GM21526 (cell line): ENCODE data around the gene UQCRQ.

Source experiments
- ATAC-seq: cut with Tn5 transposase; IDR thresholded peaks from one replicate; pipeline ENCODE4 v1.9.1; 2021; ENCODE audit warnings: moderate library complexity; ENCODE audit not compliant: unreplicated experiment, low FRiP score

Gene UQCRQ

GRCh38 chr5:132865668-132866341, 637 bp upstream of the UQCRQ start:
- no peak for ATAC-seq

- peak; percentile 20 for ATAC-seq
Measured at GRCh38 chr5:132867046-132867451, 607 bp downstream of the UQCRQ start.

- ATAC-seq, result no peak
Measured at GRCh38 chr5:132868754-132869153, 2.3 kb downstream of the UQCRQ start.

GRCh38 chr5:132870801-132871200, 4.4 kb downstream of the UQCRQ start:
- ATAC-seq, result no peak

GRCh38 chr5:132871459-132872284, 5.2 kb downstream of the UQCRQ start:
- no peak for ATAC-seq

GRCh38 chr5:132872788-132873118, 6.3 kb downstream of the UQCRQ start:
- ATAC-seq, result no peak

GRCh38 chr5:132873119-132873929, 6.9 kb downstream of the UQCRQ start, which contains the start of gene LEAP2:
Gene LEAP2, plus strand, starts transcription at chr5:132873668. Its CDS starts 27 bp downstream, at chr5:132873695.
- no peak for ATAC-seq

GRCh38 chr5:132873930-132874271, 7.5 kb downstream of the UQCRQ start:
- ATAC-seq, result no peak

GRCh38 chr5:132876020-132876759, 9.7 kb downstream of the UQCRQ start:
- no peak for ATAC-seq

- no peak for ATAC-seq
Measured at GRCh38 chr5:132877466-132877865, 11.0 kb downstream of the UQCRQ start.

- no peak for ATAC-seq
Measured at GRCh38 chr5:132877938-132878337, 11.5 kb downstream of the UQCRQ start.

- ATAC-seq, result no peak
Measured at GRCh38 chr5:132883261-132883834, 16.9 kb downstream of the UQCRQ start.

- no peak for ATAC-seq
Measured at GRCh38 chr5:132884548-132884947, 18.1 kb downstream of the UQCRQ start.

- ATAC-seq, result no peak
Measured at GRCh38 chr5:132886064-132886823, 19.8 kb downstream of the UQCRQ start.

GRCh38 chr5:132887283-132887682, 20.8 kb downstream of the UQCRQ start:
- ATAC-seq, result no peak

GRCh38 chr5:132889501-132889900, 23.1 kb downstream of the UQCRQ start:
- ATAC-seq, result no peak

GRCh38 chr5:132890817-132891216, 24.4 kb downstream of the UQCRQ start:
- ATAC-seq, result no peak

GRCh38 chr5:132895719-132896305, 29.4 kb downstream of the UQCRQ start:
- ATAC-seq, result no peak

- no peak for ATAC-seq
Measured at GRCh38 chr5:132896685-132897084, 30.2 kb downstream of the UQCRQ start.
